Mesothelial cell of epicardium (in vitro differentiated cells): ENCODE results near the gene ACER3. TPM values are rescaled to one million over a fixed set of nuclear protein-coding genes. Genes with fewer than 3 reads are reported as not detected.
A peak's percentile ranks its signal among the peaks of the same experiment; 100 is the strongest.
"Not testable (repeated sequence)": the region's sequence is repeated elsewhere in the genome, so short reads cannot be mapped to it uniquely, and the experiment has no call there.

Experiments used
- DNase-seq, 2 experiments: peaks; one replicate each; pipeline ENCODE4 v3.0.0; 2021; ENCODE audit warnings: low spot score in 2 of 2; ENCODE audit not compliant: unreplicated experiment in 2 of 2
- H3K27ac Mint-ChIP-seq: 2 replicates; pipeline ENCODE4 v1.8.0; 2021; ENCODE audit warnings: mixed read lengths
- H3K27me3 Mint-ChIP-seq: 2 replicates; pipeline ENCODE4 v1.8.0; 2021; ENCODE audit warnings: low read depth, mixed read lengths
- H3K36me3 Mint-ChIP-seq: 2 replicates; pipeline ENCODE4 v1.8.0; 2021; ENCODE audit warnings: mixed read lengths
- H3K4me1 Mint-ChIP-seq: 2 replicates; pipeline ENCODE4 v1.8.0; 2021; ENCODE audit warnings: mixed read lengths
- H3K4me3 Mint-ChIP-seq: 2 replicates; pipeline ENCODE4 v1.8.0; 2021; ENCODE audit warnings: mild to moderate bottlenecking, moderate library complexity, mixed read lengths
- H3K9me3 Mint-ChIP-seq: 2 replicates; pipeline ENCODE4 v1.8.0; 2021; ENCODE audit warnings: mixed read lengths
- total RNA-seq: library from RNA; stranded (reverse); gene quantifications from 3 replicates; pipeline ENCODE4 v1.2.1, GENCODE V29; 2021
- TF ChIP-seq, protein P1 (sequence below): fragments of 200-600 bp; sonication (generic); IDR thresholded peaks from one replicate; pipeline ENCODE4 v1.5.0; 2021; ENCODE audit warnings: antibody characterized with exemption; ENCODE audit not compliant: unreplicated experiment

Gene ACER3
- total RNA-seq, 1 donor from 2014 or later, result 17.5 TPM

DNA sequence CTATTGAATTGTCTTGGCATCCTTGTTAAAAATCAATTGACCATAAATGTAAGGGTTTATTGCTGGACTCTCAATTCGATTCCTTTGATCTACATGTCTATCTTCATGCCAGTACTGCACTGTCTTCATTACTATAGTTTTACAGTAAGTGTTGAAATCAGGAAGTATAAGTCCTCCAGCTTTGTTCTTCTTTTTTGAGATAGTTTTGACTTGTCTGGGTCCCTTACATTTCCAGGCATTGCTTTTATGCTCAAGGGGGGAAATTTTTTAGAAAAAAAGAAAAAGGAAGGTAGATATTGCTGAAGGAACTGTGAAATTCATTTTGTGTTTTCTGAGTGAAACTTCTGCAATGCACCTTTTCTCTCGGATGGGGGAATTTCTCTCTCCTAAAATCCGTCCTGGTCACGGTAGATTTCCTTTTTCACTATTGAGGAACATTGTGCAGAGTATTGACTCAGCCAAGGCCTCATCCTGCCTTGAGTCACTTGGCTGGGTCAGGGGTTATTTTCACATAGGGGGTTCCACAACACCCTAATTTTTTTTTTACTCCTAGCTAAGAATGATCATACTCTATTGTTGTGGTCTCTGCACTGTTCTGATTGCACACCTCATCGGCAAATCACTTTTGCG, 2.8 kb upstream of the ACER3 start:
- H3K4me3 Mint-ChIP-seq, result no peak overlapping the region
- no peaks in the 10 kb centered on the region for H3K36me3 Mint-ChIP-seq
- no peaks in the 10 kb centered on the region for H3K27me3 Mint-ChIP-seq
- TF ChIP-seq, protein P1, sequence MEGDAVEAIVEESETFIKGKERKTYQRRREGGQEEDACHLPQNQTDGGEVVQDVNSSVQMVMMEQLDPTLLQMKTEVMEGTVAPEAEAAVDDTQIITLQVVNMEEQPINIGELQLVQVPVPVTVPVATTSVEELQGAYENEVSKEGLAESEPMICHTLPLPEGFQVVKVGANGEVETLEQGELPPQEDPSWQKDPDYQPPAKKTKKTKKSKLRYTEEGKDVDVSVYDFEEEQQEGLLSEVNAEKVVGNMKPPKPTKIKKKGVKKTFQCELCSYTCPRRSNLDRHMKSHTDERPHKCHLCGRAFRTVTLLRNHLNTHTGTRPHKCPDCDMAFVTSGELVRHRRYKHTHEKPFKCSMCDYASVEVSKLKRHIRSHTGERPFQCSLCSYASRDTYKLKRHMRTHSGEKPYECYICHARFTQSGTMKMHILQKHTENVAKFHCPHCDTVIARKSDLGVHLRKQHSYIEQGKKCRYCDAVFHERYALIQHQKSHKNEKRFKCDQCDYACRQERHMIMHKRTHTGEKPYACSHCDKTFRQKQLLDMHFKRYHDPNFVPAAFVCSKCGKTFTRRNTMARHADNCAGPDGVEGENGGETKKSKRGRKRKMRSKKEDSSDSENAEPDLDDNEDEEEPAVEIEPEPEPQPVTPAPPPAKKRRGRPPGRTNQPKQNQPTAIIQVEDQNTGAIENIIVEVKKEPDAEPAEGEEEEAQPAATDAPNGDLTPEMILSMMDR, result no peak
- peaks cover 9% of the 10 kb centered on the region for H3K4me1 Mint-ChIP-seq
- no peak overlapping the region for H3K27ac Mint-ChIP-seq
- no peak for DNase-seq
- H3K9me3 Mint-ChIP-seq, result no peaks in the 10 kb centered on the region

DNA sequence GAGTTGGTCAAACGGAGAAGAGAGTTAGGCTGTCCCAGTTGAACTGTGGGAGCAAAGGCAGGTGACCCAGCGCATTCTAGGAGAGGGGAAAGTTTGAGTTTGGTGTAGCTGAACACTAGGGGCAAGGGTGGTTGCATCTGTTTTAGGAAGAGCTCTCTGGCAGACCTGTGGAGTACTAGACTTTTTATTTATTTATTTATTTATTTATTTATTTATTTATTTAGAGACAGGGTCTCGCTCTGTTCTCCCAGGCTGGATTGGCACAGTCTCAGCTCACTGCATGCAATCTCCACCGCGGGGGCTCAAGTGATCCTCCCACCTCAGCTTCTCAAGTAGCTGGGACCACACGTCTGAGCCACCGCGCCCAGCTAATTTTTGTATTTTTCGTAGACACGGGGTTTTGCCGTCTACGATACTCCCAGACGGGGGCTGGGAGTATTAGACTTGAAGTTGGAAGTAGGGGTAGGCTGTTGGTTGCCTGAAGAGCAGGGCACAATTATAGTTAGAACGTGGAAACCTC, 950 bp upstream of the ACER3 start:
- Mint-ChIP-seq H3K27ac (peak overlapping the region; percentile 30), H3K9me3 (no peaks in the 10 kb centered on the region), H3K4me1 (peaks cover 13% of the 10 kb centered on the region), H3K27me3 (no peaks in the 10 kb centered on the region), H3K4me3 (peak overlapping the region; percentile 60), H3K36me3 (no peaks in the 10 kb centered on the region)
- DNase-seq, result no peak
- TF ChIP-seq, protein P1, result no peak

DNA sequence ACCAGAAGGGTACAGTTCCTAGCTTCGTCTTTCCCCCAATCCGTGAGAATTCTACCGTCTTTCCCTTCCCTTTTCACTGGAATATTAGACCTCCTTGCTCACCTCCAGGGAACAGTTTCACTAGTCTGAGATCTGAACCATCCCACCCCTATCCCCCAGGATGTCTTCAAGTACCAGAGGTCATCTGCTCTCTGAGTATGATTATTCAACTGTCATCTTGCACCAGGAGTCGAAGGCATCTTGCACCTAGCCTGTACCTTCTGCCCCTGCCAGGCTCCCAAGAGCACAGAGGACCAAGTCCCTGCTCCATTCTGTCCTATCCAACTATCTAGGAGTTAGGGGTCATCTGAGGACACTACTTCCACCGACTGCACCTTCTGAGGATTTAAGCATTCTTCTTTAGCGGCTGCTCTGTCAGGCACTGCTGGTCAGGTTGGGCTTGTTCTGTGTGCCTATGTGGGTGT, 804 bp downstream of the ACER3 start:
- H3K4me3 Mint-ChIP-seq, result peak overlapping the region; percentile 88
- no peaks in the 10 kb centered on the region for H3K36me3 Mint-ChIP-seq
- peak overlapping the region; percentile 91 for H3K27ac Mint-ChIP-seq
- H3K9me3 Mint-ChIP-seq, result no peaks in the 10 kb centered on the region
- no peak for DNase-seq
- TF ChIP-seq, protein P1, result no peak
- H3K27me3 Mint-ChIP-seq, result no peaks in the 10 kb centered on the region
- peaks cover 13% of the 10 kb centered on the region for H3K4me1 Mint-ChIP-seq

DNA sequence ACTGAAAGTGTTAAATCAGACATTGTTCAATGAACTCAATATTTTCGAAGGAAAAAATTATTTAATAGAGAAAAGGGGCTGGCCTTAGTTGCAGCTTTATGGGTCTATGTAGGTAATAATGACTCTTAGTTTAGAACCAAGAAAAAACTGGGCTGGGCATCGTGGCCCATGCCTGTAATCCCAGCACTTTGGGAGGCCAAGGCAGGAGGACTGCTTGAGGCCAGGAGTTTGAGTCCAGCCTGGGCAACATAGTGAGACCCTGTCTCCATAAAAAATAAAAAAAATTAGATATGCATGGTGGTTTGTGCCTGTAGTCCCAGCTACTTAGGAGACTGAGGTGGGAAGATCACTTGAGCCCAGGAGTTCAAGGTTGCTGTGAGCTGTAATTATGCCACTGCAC, 2.1 kb downstream of the ACER3 start:
- not testable (repeated sequence) for H3K4me3 Mint-ChIP-seq

DNA sequence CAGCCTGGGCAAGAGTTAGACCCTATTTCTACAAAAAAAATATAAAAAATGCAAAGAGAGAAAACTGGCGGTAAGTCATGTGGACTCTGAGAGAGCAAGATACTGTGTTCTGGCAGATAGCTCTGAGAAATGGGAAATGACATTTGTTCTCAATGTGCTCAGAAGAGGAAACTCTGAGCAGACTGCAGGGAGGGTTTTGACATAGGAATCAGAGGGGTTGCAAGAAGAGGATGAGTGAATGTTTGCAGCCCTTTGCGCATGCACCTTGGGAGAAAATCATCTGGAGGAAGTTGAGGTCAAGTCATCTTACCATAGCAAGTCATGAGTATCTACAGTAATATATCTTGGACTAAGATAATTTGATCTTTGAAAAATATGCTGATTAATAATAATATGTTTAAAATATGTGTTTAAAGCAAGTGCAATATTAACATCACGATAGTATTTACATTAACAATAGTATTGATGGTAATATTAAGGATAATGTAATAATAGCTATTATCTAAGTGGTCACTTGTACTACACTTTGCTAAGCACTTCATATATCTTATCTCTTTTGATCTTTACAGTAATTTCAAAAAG, 2.6 kb downstream of the ACER3 start:
- Mint-ChIP-seq H3K4me1 (peaks cover 17% of the 10 kb centered on the region), H3K4me3 (no peak overlapping the region), H3K36me3 (no peaks in the 10 kb centered on the region)

More for the DNA sequence above, 2.1 kb downstream of the ACER3 start:
- H3K9me3 Mint-ChIP-seq, H3K36me3 Mint-ChIP-seq, H3K27ac Mint-ChIP-seq, H3K27me3 Mint-ChIP-seq, DNase-seq: not testable (repeated sequence)
- peaks cover 13% of the 10 kb centered on the region for H3K4me1 Mint-ChIP-seq

More for the DNA sequence above, 2.6 kb downstream of the ACER3 start:
- DNase-seq, result no peak
- no peak overlapping the region for H3K27ac Mint-ChIP-seq
- H3K27me3 Mint-ChIP-seq, result no peaks in the 10 kb centered on the region
- TF ChIP-seq, protein P1, result no peak
- H3K9me3 Mint-ChIP-seq, result no peaks in the 10 kb centered on the region
